K562 (cell line): ENCODE results near the gene KANK2. TPM values are rescaled to one million over a fixed set of nuclear protein-coding genes. Genes with fewer than 3 reads are reported as not detected.

Experiments used
- ATAC-seq: fragments of 200-7000 bp; cut with Tn5 transposase; 3 replicates; pipeline ENCODE4 v1.9.1; 2020; ENCODE audit warnings: moderate library complexity
- BruUV-seq: library from RNA; stranded (reverse); fragments of 400-500 nt; replicated peaks from 2 replicates; lab custom pipeline; 2021; lab: Mats Ljungman, UMichigan
- CTCF ChIA-PET: fragments of 300-600 bp; formaldehyde crosslinking; extraction: SDS; loops from one replicate; lab custom pipeline; 2021; ENCODE audit warnings: low intra/inter-chr PET ratio; lab: Yijun Ruan, JAX
- POLR2A ChIA-PET: fragments of 300-600, 350-650 bp; sonication (Branson Sonifier 250); formaldehyde crosslinking; extraction: SDS; loops from one replicate; lab custom pipeline; 2021; ENCODE audit warnings: antibody characterized with exemption, inconsistent platforms; lab: Yijun Ruan, JAX
- DNase-seq, 4 experiments: peaks; one replicate each; pipeline versions ENCODE4 v3.0.0 to v3.0.0-alpha.2; 2011 to 2018; ENCODE audit warnings: low spot score in 3 of 4, mixed read lengths in 3 of 4; ENCODE audit errors: extremely low read depth in 1 of 4
- FAIRE-seq: peaks from 2 replicates; lab custom pipeline; 2011; peaks lifted over from hg19 to GRCh38; lab: Jason Lieb, UNC
- H2AFZ ChIP-seq: 2 replicates; pipeline ENCODE4 v1.6.0; 2011; ENCODE audit warnings: low read depth, low read length, control low read depth, inconsistent platforms
- H3K27ac ChIP-seq: fragments of 200-600 bp; 3 replicates; pipeline ENCODE4 v1.8.0; 2011; ENCODE audit warnings: low read depth, mild to moderate bottlenecking, control low read depth, inconsistent platforms, low read length, moderate library complexity, mixed read lengths; ENCODE audit errors: extremely low read depth
- H3K27me3 ChIP-seq, 2 experiments: fragments of 300-600 bp in 1 of 2; 2 replicates in 1 of 2; 3 replicates in 1 of 2; pipeline versions ENCODE4 v1.6.0 to v1.8.0; 2011; ENCODE audit warnings: inconsistent platforms in 2 of 2, low read length in 2 of 2, mild to moderate bottlenecking in 1 of 2, mixed read lengths in 1 of 2, moderate library complexity in 1 of 2; ENCODE audit not compliant: control insufficient read depth in 2 of 2, insufficient read depth in 2 of 2
- H3K36me3 ChIP-seq: fragments of 300-600 bp; 3 replicates; pipeline ENCODE4 v1.8.0; 2011; ENCODE audit warnings: mild to moderate bottlenecking, low read length, inconsistent platforms; ENCODE audit not compliant: control insufficient read depth, insufficient read depth
- H3K4me1 ChIP-seq, 2 experiments: fragments of 200-600 bp in 1 of 2; replicated peaks in 1 of 2; 2 replicates in 1 of 2; 3 replicates in 1 of 2; pipeline versions ENCODE4 v1.5.1 to v1.8.0; 2011; ENCODE audit warnings: inconsistent platforms in 2 of 2, low read length in 2 of 2, mild to moderate bottlenecking in 1 of 2, mixed read lengths in 1 of 2, moderate library complexity in 1 of 2; ENCODE audit not compliant: control insufficient read depth in 2 of 2, insufficient read depth in 2 of 2
- H3K4me2 ChIP-seq: 2 replicates; pipeline ENCODE4 v1.6.1; 2011; ENCODE audit warnings: low read length, control low read depth, inconsistent platforms, mixed read lengths; ENCODE audit not compliant: insufficient read depth
- H3K4me3 ChIP-seq: fragments of 200-600 bp; sonication (generic), shearing (Covaris generic); 2 replicates; pipeline ENCODE4 v1.5.1; 2016; ENCODE audit warnings: control low read depth, inconsistent platforms
- H3K79me2 ChIP-seq: fragments of 200-600 bp; 3 replicates; pipeline ENCODE4 v1.8.0; 2011; ENCODE audit warnings: low read length, inconsistent platforms; ENCODE audit not compliant: control insufficient read depth, insufficient read depth
- H3K9ac ChIP-seq, 2 experiments: 2 replicates each; pipeline versions ENCODE4 v1.6.0 to v1.6.1; 2011; ENCODE audit warnings: low read depth in 2 of 2, low read length in 2 of 2, control low read depth in 1 of 2, inconsistent platforms in 1 of 2, mild to moderate bottlenecking in 1 of 2, mixed read lengths in 1 of 2; ENCODE audit not compliant: insufficient read depth in 1 of 2
- H3K9me1 ChIP-seq: one replicate; pipeline ENCODE4 v1.6.0; 2011; ENCODE audit warnings: inconsistent platforms, mild to moderate bottlenecking, low read length, moderate library complexity; ENCODE audit not compliant: control insufficient read depth, insufficient read depth
- H3K9me3 ChIP-seq: replicated peaks from 2 replicates; pipeline ENCODE4 v1.5.1; 2011; ENCODE audit warnings: low read depth, low read length, inconsistent platforms; ENCODE audit not compliant: control insufficient read depth, insufficient read depth
- H4K20me1 ChIP-seq: replicated peaks from 2 replicates; pipeline ENCODE4 v1.6.1; 2011; ENCODE audit warnings: low read length, inconsistent platforms, mixed read lengths; ENCODE audit not compliant: control insufficient read depth, insufficient read depth
- FOXK1 ChIP-seq: sonication (generic); formaldehyde crosslinking; IDR thresholded peaks from 2 replicates; pipeline ENCODE4 v1.8.0; 2022; ENCODE audit warnings: missing genetic modification reagents, mild to moderate bottlenecking, borderline replicate concordance
- L3MBTL2 ChIP-seq: fragments of 450-650 bp; IDR thresholded peaks from 2 replicates; pipeline ENCODE4 v1.6.1; 2016; ENCODE audit warnings: mild to moderate bottlenecking, moderate library complexity
- OTX1 ChIP-seq: fragments of 450-650 bp; formaldehyde crosslinking; IDR thresholded peaks from 2 replicates; pipeline ENCODE4 v1.4.0; 2022; ENCODE audit warnings: mild to moderate bottlenecking
- ZNF121 ChIP-seq: sonication (generic); formaldehyde crosslinking; conservative IDR thresholded peaks from 2 replicates; pipeline ENCODE4 v1.8.0; 2022; ENCODE audit warnings: missing genetic modification reagents
- WGBS: fragments of 100-300 bp; shearing (Covaris generic); methylation state at CpG from one replicate; pipeline ENCODE4 v1.1.6; 2016; ENCODE audit warnings: low coverage, mixed read lengths; ENCODE audit not compliant: insufficient coverage; ENCODE audit errors: missing lambda C conversion rate; 5-methylcytosine and 5-hydroxymethylcytosine counted together
- in situ Hi-C: fragments of 300-500 bp; cut with MboI; formaldehyde crosslinking; loops from 4 replicates; pipeline ENCODE4 v1.15.0; 2018; ENCODE audit warnings: inconsistent platforms, mixed read lengths
- intact Hi-C: fragments of 100-400 bp; cut with micrococcal nuclease; formaldehyde crosslinking; loops from 2 replicates; pipeline ENCODE4 v1.14.2; 2022
- polyA plus RNA-seq, 8 experiments: library from polyadenylated mRNA; depleted of rRNA in 4 of 8; stranded (reverse) in 5 of 8; unstranded in 3 of 8; fragments of >200 nt; fragmentation: Nextera tagmentation in 2 of 8; fragmentation: Illumina TruSeq in 1 of 8; extraction: Ambion mirVana in 2 of 8; extraction: Trizol in 1 of 8; gene quantifications; 2 replicates each; pipeline versions ENCODE4 v1.2.1 to v1.2.3, GENCODE V29; 2011 to 2014; ENCODE audit warnings: inconsistent platforms in 1 of 8, missing spikeins in 1 of 8
- total RNA-seq, 7 experiments: library from RNA; depleted of rRNA in 6 of 7; stranded (reverse); fragments of >200 nt in 6 of 7; fragmentation: Illumina TruSeq in 2 of 7; extraction: Trizol in 2 of 7; gene quantifications; 2 replicates each; pipeline versions ENCODE4 v1.2.1 to v1.2.3, GENCODE V29; 2011 to 2021; ENCODE audit warnings: low replicate concordance in 1 of 7
- TF ChIP-seq, protein P1 (sequence below): fragments of 450-650 bp; formaldehyde crosslinking; IDR thresholded peaks from 2 replicates; pipeline ENCODE4 v1.4.0; 2020; ENCODE audit warnings: mild to moderate bottlenecking, moderate library complexity
- TF ChIP-seq, protein P2 (sequence below), 2 experiments: fragments of 450-650 bp in 1 of 2; sonication (generic) in 1 of 2; formaldehyde crosslinking in 1 of 2; IDR thresholded peaks; 2 replicates each; pipeline versions ENCODE4 v1.7.1 to v1.9.0; 2016 to 2022; ENCODE audit warnings: inconsistent platforms in 1 of 2, mild to moderate bottlenecking in 1 of 2, missing genetic modification reagents in 1 of 2
- TF ChIP-seq, protein P3 (sequence below): fragments of 250-450 bp; sonication (Bioruptor Pico); IDR thresholded peaks from 2 replicates; pipeline ENCODE4 v1.5.0; 2022; ENCODE audit warnings: mild to moderate bottlenecking

Gene KANK2
- total and polyA plus RNA-seq, 9 of the 15 experiments (the other 6 are each of a cell fraction or from before 2014, with no cell fraction given): 4.4 to 47.8 (median 21.3) TPM

DNA sequence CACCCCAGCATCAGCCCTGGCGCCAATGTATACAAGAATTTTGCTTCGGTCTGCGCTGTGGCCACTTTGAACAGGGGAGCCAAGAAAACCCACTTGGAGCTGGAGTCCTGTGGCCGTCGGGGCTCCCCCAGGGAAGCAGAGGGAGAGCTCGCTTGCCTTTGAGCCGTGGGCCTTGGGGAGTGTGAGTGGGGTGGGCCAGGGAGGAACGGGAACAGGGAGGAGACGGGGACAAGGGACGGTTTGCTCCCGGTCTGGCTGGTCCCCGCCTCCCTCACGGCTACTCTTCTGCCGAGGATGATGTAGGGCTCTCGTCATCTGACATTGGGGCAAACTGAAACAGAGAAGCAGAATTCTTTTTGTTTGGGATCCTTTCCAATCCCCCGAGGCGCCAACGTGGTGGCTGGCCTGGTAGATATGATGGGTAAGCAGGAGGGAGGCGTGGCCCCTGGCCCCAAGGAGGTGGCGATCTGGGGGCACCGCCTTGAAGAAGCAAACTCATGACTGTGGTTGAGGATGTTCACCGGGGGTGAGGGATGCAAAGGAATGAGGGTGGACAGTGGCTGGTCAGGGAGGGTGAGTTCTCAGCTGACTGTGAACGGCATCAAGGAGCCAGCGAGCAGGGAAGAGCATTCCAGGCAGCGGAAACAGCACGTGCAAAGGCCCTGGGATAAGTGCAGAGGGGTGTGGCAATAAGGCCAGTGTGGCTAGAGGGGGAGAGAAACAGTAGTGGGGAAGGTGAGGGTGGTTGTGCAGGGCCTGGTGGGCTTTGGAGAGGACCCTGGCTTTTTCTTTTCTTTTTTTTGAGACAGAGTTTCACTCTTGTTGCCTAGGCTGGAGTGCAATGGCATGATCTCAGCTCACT, 30.8 kb downstream of the KANK2 start:
- Histone ChIP-seq H3K36me3 (peaks cover 33% of the 10 kb centered on the region; the same call in 2 of the 3 replicates), H2AFZ (no peak overlapping the region), H3K79me2 (no peaks in the 10 kb centered on the region), H3K4me3 (no peak overlapping the region), H3K9ac (no peak overlapping the region), H3K4me2 (no peak overlapping the region), H3K4me1 (peaks cover 0 to 3% of the 10 kb centered on the region in 2 experiments; a peak in 2 of 5 replicates), H3K27me3 (no peaks in the 10 kb centered on the region), H3K9me3 (no peaks in the 10 kb centered on the region), H3K9me1 (no peaks in the 10 kb centered on the region), H3K27ac (no peak overlapping the region), H4K20me1 (no peaks in the 10 kb centered on the region)
- no peak for ATAC-seq
- 85% methylated on average over 25 of the region's 26 CpGs for WGBS
- no TSS peak for BruUV-seq
- ChIA-PET POLR2A (interaction anchor here (0.6 to 1.5 kb wide), 3 partner anchors 14 to 246 kb away, joined by 3 to 5 read pairs (median 3); no protein-coding TSS in a partner anchor), CTCF (no interaction called here)
- DNase-seq: no peak
- intact Hi-C loops (no loop called here), in situ Hi-C loops (no loop called here)
- FAIRE-seq: no peak
- TF ChIP-seq, protein P1, sequence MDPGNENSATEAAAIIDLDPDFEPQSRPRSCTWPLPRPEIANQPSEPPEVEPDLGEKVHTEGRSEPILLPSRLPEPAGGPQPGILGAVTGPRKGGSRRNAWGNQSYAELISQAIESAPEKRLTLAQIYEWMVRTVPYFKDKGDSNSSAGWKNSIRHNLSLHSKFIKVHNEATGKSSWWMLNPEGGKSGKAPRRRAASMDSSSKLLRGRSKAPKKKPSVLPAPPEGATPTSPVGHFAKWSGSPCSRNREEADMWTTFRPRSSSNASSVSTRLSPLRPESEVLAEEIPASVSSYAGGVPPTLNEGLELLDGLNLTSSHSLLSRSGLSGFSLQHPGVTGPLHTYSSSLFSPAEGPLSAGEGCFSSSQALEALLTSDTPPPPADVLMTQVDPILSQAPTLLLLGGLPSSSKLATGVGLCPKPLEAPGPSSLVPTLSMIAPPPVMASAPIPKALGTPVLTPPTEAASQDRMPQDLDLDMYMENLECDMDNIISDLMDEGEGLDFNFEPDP (CRISPR knock-in tag): no peak
- TF ChIP-seq, protein P2, sequence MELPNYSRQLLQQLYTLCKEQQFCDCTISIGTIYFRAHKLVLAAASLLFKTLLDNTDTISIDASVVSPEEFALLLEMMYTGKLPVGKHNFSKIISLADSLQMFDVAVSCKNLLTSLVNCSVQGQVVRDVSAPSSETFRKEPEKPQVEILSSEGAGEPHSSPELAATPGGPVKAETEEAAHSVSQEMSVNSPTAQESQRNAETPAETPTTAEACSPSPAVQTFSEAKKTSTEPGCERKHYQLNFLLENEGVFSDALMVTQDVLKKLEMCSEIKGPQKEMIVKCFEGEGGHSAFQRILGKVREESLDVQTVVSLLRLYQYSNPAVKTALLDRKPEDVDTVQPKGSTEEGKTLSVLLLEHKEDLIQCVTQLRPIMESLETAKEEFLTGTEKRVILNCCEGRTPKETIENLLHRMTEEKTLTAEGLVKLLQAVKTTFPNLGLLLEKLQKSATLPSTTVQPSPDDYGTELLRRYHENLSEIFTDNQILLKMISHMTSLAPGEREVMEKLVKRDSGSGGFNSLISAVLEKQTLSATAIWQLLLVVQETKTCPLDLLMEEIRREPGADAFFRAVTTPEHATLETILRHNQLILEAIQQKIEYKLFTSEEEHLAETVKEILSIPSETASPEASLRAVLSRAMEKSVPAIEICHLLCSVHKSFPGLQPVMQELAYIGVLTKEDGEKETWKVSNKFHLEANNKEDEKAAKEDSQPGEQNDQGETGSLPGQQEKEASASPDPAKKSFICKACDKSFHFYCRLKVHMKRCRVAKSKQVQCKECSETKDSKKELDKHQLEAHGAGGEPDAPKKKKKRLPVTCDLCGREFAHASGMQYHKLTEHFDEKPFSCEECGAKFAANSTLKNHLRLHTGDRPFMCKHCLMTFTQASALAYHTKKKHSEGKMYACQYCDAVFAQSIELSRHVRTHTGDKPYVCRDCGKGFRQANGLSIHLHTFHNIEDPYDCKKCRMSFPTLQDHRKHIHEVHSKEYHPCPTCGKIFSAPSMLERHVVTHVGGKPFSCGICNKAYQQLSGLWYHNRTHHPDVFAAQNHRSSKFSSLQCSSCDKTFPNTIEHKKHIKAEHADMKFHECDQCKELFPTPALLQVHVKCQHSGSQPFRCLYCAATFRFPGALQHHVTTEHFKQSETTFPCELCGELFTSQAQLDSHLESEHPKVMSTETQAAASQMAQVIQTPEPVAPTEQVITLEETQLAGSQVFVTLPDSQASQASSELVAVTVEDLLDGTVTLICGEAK (IDR thresholded peaks at IDR 0.05): no peak
- TF ChIP-seq, protein P2 (CRISPR knock-in tag; IDR thresholded peaks at IDR 0.05): no peak
- no peak for TF ChIP-seq L3MBTL2
- TF ChIP-seq OTX1 (CRISPR knock-in tag): no peak
- TF ChIP-seq ZNF121 (CRISPR knock-in tag): no peak
- TF ChIP-seq FOXK1 (CRISPR knock-in tag): no peak
- TF ChIP-seq, protein P3, sequence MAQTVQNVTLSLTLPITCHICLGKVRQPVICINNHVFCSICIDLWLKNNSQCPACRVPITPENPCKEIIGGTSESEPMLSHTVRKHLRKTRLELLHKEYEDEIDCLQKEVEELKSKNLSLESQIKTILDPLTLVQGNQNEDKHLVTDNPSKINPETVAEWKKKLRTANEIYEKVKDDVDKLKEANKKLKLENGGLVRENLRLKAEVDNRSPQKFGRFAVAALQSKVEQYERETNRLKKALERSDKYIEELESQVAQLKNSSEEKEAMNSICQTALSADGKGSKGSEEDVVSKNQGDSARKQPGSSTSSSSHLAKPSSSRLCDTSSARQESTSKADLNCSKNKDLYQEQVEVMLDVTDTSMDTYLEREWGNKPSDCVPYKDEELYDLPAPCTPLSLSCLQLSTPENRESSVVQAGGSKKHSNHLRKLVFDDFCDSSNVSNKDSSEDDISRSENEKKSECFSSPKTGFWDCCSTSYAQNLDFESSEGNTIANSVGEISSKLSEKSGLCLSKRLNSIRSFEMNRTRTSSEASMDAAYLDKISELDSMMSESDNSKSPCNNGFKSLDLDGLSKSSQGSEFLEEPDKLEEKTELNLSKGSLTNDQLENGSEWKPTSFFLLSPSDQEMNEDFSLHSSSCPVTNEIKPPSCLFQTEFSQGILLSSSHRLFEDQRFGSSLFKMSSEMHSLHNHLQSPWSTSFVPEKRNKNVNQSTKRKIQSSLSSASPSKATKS (CRISPR knock-in tag): no peak
